Measurements from ENCODE around the gene NFU1.
"Not testable (repeated sequence)": the region's sequence is repeated elsewhere in the genome, so short reads cannot be mapped to it uniquely, and the experiment has no call there.

The NFU1 gene

DNA sequence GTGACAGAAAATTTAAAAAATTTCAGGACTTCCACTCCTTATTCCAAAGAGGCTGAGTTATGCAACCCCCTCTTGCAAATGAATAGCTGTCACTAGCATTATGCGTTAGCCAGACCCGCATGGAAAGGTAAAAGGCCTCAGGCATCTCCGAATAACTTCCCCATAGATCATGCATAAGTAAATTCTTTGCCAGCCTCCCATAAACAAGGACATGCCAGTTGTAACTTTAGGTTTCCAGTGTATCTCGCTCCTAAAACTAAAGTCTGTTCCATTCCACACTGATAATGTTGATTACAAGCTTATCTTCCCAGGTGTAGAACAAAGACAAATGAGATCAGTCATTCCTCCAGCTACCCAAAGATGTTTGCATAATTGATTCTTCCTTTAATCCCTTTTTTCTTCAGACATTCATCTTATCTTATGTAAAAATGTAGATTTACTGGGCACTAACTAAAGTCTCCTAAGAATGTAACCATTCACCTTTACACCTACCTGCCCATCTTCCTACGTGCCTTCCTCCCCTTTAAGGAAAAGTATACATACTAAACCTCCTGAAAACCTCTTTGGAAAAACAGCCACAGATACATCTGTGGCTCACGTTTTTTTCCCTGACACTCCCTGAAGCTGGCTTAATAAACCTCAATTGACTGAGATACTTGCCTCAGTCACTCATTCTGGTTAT, 13.6 kb upstream of the NFU1 start:
- DNase-seq: no peak

GRCh38 chr2:69449906-69450305, 12.7 kb upstream of the NFU1 start:
- no peak for DNase-seq

DNA sequence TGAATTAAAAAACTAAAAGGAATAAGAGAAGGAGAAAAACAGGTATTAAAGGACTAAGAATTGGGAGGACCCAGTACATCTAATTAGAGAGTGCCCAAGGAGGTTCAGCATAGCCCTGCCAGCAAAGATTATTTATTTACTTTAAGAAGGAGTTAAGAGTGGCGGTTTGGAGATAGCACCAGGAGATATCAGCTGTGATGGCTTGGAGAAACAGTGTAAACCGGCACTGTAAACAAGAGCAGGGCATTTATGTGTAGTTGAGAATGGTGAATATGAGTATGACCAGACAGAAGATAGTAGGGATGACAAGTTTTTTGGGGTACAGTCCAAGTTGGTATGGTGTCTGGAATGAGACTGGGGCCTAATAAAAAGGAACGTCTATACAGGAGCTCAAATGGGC, 6.4 kb upstream of the NFU1 start:
- not testable (repeated sequence) for DNase-seq

DNA sequence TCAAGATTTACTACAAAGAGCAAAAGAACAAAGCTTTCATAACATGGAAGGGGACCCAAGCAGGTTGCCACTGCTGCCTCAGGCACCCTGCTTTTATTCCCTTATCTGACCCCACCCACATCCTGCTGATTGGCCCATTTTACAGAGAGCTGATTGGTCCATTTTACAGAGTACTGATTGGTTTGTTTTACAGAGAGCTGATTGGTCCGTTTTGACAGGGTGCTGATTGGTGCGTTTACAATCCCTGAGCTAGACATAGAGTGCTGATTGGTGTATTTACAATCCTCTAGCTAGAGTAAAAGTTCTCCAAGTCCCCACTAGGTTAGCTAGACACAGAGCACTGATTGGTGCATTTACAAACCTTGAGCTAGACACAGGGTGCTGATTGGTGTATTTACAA, 2.3 kb upstream of the NFU1 start:
- not testable (repeated sequence) for DNase-seq

DNA sequence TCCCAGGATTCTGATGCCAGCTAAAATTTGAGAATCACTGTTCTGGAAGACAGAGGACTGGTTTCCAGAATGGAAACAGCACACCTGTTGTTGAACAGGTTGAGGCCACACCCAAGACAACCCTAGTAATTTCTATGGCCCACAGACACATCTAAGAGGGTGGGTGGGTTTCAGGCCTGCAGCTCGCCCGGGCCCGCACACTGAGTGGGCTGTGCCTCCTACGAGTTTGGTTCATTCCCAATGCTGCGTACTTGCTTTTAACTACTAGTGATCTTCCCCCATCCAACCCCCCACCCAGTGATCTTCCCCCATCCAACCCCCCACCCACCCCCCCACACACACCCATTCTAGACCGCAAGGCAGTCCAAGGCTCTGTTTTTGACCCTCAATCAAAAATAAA, 1.3 kb upstream of the NFU1 start:
- DNase-seq: no peak

GRCh38 chr2:69437751-69438154, 518 bp upstream of the NFU1 start:
- no peak for DNase-seq

GRCh38 chr2:69436596-69436937, 668 bp downstream of the NFU1 start:
- no peak for DNase-seq

- no peak for DNase-seq
These were observed 2.5 kb downstream of the NFU1 start for GRCh38 chr2:69434753-69435152.

- DNase-seq: no peak
These were observed 7.6 kb downstream of the NFU1 start for GRCh38 chr2:69429491-69430183.

DNA sequence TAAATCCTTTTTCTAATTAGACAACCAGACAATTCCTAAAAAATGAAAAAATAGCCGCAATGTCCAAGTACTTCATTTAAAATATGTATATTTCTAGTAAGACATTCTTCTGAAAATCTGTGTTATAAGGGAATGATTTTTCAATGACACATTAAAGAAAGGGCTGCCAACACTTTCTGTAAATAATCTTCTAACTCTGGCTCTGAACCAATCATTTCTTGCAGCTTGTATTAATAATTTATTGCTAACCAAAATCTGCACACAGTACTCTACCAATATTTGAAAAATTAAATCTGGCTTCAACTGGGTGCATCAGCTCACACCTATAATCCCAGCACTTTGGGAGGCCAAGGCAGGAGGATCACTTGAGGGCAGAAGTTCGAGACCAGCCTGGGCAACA, 8.3 kb downstream of the NFU1 start:
- no peak for DNase-seq

DNA sequence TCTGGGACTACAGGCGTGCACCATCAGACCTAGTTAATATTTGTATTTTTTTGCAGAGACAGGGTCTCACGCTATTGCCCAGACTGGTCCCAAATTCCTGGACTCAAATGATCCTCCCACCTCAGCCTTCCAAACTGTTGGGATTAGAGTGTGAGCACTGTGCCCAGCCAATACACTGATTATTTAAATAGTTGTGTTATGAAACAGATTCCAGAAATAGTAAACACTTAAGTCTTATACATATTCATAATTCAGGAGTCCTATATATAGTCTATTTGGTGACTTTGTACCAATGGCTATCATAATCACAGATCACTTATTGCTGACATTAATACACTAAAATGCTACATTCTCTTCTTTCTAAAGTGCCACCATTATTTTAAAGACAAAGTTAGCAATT, 12.8 kb downstream of the NFU1 start:
- DNase-seq: no peak

DNA sequence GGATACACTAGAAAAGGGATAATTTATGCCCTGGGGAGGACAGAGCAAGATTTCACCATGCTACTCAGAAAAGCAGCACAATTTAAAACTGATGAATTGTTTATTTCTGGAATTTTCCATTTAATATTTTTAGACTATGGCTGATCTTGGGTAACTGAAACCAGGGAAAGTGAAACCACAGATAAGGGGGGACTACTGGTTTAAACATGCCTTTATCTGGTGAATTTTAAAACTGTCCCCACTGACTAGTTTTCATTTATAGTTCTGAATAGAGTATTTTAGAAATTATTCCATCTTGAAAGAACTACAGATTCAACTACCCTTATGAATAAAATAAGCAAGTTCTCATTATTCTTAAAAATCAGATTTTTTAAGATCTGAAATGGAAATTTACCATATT, 15.0 kb downstream of the NFU1 start:
- DNase-seq: no peak

- not testable (repeated sequence) for DNase-seq
These were observed 18.1 kb downstream of the NFU1 start for GRCh38 chr2:69419111-69419510.

- DNase-seq: no peak
These were observed 21.1 kb downstream of the NFU1 start for GRCh38 chr2:69416147-69416546.

DNA sequence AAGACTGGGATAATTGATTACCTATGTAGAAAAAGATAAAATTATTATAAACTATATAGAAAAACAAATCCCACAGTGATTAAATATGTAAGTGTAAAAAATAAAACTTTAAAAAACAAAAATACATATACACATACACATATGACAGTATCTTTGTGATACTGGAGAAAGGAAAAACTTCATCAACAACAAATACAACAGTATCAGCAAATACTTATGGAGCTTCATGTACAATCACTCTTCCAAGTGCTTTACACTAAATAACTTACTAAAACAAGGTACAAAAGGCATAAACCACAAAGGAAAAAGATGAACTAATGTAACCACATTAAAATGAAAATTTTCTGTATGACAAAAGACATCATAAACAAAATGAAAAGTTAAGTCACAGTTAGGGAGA, 26.1 kb downstream of the NFU1 start:
- no peak for DNase-seq

DNA sequence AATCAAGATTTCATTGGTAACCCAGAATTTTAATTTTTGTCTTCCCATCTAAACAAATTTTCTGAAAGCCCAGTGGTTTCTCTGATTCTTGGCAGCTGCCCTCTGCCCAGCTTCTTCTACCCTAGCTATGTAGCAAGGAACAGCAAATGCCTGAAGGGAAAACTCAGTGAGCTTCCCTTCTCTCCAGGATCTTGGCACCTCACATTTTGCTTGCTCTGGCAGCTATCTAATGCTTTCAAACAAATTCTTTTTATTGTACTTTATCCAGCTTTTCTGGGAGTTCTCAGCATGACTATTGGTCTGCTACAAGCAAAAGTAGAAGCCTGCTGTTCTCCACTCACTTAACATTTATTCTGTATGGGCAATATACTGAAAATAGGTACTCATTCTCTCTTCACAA, 31.9 kb downstream of the NFU1 start:
- DNase-seq: no peak

DNA sequence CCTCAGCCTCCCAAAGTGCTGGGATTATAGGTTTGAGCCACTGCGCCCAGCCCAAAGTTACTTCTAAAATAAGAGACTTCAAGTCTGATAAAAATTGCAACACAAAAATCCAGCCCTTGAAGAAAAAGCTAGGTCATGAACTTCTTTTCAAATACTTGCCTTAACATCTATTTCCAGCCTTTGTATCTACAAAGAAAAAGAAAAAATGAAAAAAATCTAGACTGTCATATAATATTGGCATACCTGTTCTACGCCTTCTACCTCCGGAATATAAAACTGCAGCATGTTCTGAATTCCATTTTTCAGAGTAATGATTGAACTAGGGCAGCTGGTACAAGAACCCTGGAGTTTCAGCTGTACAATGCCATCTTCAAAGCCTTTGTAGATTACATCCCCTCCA, 37.1 kb downstream of the NFU1 start:
- DNase-seq: no peak

- no peak for DNase-seq
These were observed 40.0 kb downstream of the NFU1 start for GRCh38 chr2:69397234-69397633.

DNA sequence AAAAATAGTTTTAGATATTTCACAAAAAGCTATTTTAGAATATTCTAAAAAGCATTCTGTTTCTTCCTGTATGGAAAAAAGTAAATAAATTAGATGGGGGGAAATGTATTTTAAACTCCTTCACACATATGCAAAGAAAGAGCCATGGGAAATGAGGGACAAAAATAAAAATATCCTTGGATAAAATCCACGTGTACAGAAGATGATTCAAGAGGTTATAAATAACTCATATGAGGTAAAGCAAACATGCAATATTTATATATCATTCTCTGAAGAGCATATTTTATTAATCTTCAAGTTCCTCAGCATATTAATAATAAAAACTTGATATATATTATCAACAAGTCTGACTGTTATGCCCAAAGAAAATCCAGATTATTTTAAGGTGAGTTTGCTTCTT, 41.4 kb downstream of the NFU1 start:
- DNase-seq: no peak

GRCh38 chr2:69393963-69394362, 43.3 kb downstream of the NFU1 start:
- no peak for DNase-seq

DNA sequence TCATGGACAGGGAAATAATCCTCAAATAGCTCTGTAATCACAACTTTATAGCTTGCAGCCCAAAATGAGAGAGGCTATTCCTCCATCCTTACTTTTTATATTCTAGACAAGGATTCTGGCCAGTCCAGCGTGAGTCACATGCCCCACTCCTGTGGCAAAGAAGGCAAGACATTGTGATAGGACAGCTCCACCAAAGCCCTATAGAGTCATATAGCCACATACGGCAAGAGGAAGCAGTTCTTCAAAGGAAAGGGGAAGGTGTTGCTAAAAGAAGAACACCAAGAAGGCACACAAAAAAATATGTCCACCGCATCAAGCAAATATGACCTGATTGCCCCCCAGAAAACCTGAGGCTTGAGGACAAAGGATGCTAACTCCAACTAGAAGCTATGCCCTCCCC, 46.8 kb downstream of the NFU1 start:
- DNase-seq: no peak

- DNase-seq: no peak
These were observed 47.2 kb downstream of the NFU1 start for GRCh38 chr2:69390001-69390400.

DNA sequence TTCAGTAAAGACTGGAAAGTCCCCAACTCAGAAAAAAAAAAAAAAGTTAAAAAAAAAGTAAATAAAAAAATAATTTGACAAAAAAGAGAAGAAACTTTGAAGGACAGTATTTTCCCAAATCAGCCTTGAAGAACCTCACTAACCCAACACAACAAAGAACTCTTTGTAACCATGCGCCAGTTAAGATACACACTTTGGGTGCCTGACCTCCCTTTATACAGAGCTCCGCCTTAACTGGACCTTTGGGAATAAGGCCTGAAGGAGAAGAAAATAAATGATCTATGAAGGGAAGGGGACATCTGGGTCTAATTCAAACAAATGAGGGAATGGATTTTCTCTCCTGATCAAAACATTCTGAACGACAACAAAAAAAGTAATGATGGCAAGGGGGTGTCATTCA, 48.0 kb downstream of the NFU1 start:
- no peak for DNase-seq

DNA sequence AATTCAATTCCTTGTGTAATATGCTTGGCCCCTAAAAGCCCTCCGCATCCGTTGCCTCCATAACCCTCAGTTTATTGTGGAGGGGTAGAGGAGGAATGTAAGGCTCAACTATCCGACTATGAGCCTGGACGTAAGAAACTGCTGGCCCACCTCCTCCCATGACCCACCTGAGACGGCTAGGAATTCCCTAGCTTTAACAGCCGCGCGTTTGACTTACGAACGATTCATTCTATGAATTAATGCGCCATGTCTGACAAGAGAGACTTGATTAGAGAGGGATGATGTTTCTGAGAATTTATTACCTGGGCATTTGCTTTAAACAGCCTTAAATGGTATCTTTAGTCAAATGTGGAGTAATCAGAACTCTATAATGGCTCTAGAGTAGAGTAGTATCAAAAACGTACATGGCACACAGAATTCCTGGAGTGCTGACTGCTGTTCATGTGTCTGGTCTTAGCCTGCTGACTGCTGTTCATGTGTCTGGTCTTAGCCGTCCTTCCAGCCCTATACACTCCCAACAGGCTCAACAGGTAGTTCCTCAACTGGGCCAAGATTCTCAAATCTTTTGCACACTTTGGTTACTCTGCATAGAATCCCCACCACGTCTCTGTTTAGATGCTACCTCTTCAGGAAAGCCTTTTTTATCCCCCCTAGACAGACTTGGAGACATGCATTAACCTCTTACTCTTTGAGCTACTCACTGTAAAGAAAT, 49.3 kb downstream of the NFU1 start:
- DNase-seq: no peak

All from eye (tissue), 1 donor.